ENCODE results near the gene ZNF609. TPM values are rescaled to one million over a fixed set of nuclear protein-coding genes. Genes with fewer than 3 reads are reported as not detected.

ZNF609 gene
- total RNA-seq, 1 donor from 2014 or later = 33.1 TPM

- intact Hi-C loops (cut with DNase I) = no loop called here
- no peak for DNase-seq (ENCODE audit: extremely low spot score in 2 of 2)
- no peak for TF ChIP-seq POLR2AphosphoS5 (IDR thresholded peaks at IDR 0.05; ENCODE audit: insufficient read depth in 1 of 2, low read depth in 1 of 2)
- no peak for TF ChIP-seq POLR2A (IDR thresholded peaks at IDR 0.05)
- TF ChIP-seq CTCF (IDR thresholded peaks at IDR 0.05) = no peak
- peaks cover 38% of the 10 kb centered on the region for H3K4me1 ChIP-seq
- no peaks in the 10 kb centered on the region for H3K36me3 ChIP-seq
- no peaks in the 10 kb centered on the region for H3K27me3 ChIP-seq
- H3K9me3 ChIP-seq = no peaks in the 10 kb centered on the region
- no peak overlapping the region for H3K27ac ChIP-seq
- no peak overlapping the region for H3K4me3 ChIP-seq
Observed at GRCh38 chr15:64582202-64582601, 121.8 kb downstream of the ZNF609 start.

- no peaks in the 10 kb centered on the region for H3K9me3 ChIP-seq
- peaks cover 38% of the 10 kb centered on the region for H3K4me1 ChIP-seq
- intact Hi-C loops (cut with DNase I) = no loop called here
- H3K4me3 ChIP-seq = no peak overlapping the region
- no peak for DNase-seq (ENCODE audit: extremely low spot score in 2 of 2)
- H3K36me3 ChIP-seq = no peaks in the 10 kb centered on the region
- H3K27me3 ChIP-seq = no peaks in the 10 kb centered on the region
- TF ChIP-seq POLR2AphosphoS5 (IDR thresholded peaks at IDR 0.05; ENCODE audit: insufficient read depth in 1 of 2, low read depth in 1 of 2) (no peak), CTCF (IDR thresholded peaks at IDR 0.05) (no peak), POLR2A (IDR thresholded peaks at IDR 0.05) (no peak)
- no peak overlapping the region for H3K27ac ChIP-seq
Observed at GRCh38 chr15:64583519-64583918, 123.1 kb downstream of the ZNF609 start.

DNA sequence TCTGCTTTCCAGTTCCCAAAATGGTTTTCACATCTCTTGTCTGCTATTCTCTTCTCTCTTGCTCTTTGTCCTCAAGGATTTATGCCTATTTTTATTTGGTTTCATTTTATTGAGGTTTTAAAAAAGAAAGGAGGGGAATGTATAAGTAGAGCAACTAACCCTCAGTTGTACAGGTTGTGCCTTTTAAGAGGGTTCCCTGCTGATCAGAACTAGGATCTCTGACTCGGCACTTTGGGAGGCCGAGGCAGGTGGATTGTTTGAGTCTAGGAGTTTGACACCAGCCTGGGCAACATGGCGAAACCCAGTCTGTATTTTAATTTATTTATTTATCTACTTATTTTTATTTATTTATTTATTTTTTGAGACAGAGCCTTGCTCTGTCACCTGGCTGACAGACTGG lies 123.6 kb downstream of the ZNF609 start:
- Histone ChIP-seq H3K27ac (no peak overlapping the region), H3K4me3 (no peak overlapping the region), H3K9me3 (no peaks in the 10 kb centered on the region), H3K36me3 (no peaks in the 10 kb centered on the region), H3K27me3 (no peaks in the 10 kb centered on the region), H3K4me1 (peaks cover 42% of the 10 kb centered on the region)
- intact Hi-C loops (cut with DNase I) = no loop called here
- TF ChIP-seq POLR2A (IDR thresholded peaks at IDR 0.05) (no peak), CTCF (IDR thresholded peaks at IDR 0.05) (no peak), POLR2AphosphoS5 (IDR thresholded peaks at IDR 0.05; ENCODE audit: insufficient read depth in 1 of 2, low read depth in 1 of 2) (no peak)
- DNase-seq (ENCODE audit: extremely low spot score in 2 of 2) = no peak

- Histone ChIP-seq H3K9me3 (no peaks in the 10 kb centered on the region), H3K27ac (no peak overlapping the region), H3K4me3 (no peak overlapping the region), H3K4me1 (peaks cover 51% of the 10 kb centered on the region), H3K27me3 (no peaks in the 10 kb centered on the region), H3K36me3 (no peaks in the 10 kb centered on the region)
- intact Hi-C loops (cut with DNase I) = no loop called here
- no peak for DNase-seq (ENCODE audit: extremely low spot score in 2 of 2)
- TF ChIP-seq POLR2AphosphoS5 (IDR thresholded peaks at IDR 0.05; ENCODE audit: insufficient read depth in 1 of 2, low read depth in 1 of 2) = no peak
- no peak for TF ChIP-seq POLR2A (IDR thresholded peaks at IDR 0.05)
- no peak for TF ChIP-seq CTCF (IDR thresholded peaks at IDR 0.05)
Observed at GRCh38 chr15:64586259-64586870, 126.0 kb downstream of the ZNF609 start.

GRCh38 chr15:64586984-64587383 lies 126.6 kb downstream of the ZNF609 start:
- Histone ChIP-seq H3K9me3 (no peaks in the 10 kb centered on the region), H3K4me1 (peaks cover 51% of the 10 kb centered on the region), H3K27me3 (no peaks in the 10 kb centered on the region), H3K4me3 (no peak overlapping the region), H3K36me3 (no peaks in the 10 kb centered on the region), H3K27ac (no peak overlapping the region)
- no peak for DNase-seq (ENCODE audit: extremely low spot score in 2 of 2)
- TF ChIP-seq POLR2A (IDR thresholded peaks at IDR 0.05) (no peak), POLR2AphosphoS5 (IDR thresholded peaks at IDR 0.05; ENCODE audit: insufficient read depth in 1 of 2, low read depth in 1 of 2) (no peak), CTCF (IDR thresholded peaks at IDR 0.05) (no peak)
- intact Hi-C loops (cut with DNase I) = no loop called here
